ENCODE measurements around the gene LAPTM4A. TPM values are rescaled to one million over a fixed set of nuclear protein-coding genes. Genes with fewer than 3 reads are reported as not detected.

The LAPTM4A gene
- total and polyA plus RNA-seq, 8 donors: 38.5 to 238 (median 92.4) TPM

DNA sequence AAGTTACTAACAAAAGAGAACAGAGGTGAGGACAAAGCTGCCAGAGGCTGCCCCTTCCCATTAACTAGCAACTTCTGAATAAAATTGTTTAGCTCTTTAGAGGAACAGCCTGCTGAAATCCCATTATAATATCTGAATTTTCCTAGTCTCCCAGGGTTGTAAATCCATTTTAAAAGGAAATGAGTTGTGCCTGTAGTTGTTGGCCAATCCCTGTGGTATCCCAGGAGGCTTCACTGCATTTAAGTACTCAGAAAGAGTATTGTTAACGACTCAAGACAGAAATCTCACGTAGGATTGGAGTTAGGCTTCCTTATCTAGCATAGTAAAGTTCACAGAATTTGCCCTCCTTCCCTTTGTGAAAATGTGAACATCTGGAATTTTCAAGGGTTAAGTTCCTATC is 8.9 kb downstream of the LAPTM4A start:
- Histone ChIP-seq H3K4me3 (no peak overlapping the region), H3K9me3 (no peaks in the 10 kb centered on the region), H3K36me3 (peaks cover 31 to 33% (median 33%) of the 10 kb centered on the region in 4 donors), H3K27ac (peak overlapping the region in 1 of 5 donors; percentile 2), H3K27me3 (no peaks in the 10 kb centered on the region), H3K4me1 (peaks cover 29 to 72% (median 51%) of the 10 kb centered on the region in 4 donors)
- intact Hi-C loops (cut with DNase I; ENCODE audit: low total_unique reads): no loop called here
- no peak for DNase-seq
- TF ChIP-seq EP300 (IDR thresholded peaks at IDR 0.05) (no peak), POLR2AphosphoS5 (IDR thresholded peaks at IDR 0.05) (no peak), POLR2A (IDR thresholded peaks at IDR 0.05) (no peak)
- TF ChIP-seq, protein P1, sequence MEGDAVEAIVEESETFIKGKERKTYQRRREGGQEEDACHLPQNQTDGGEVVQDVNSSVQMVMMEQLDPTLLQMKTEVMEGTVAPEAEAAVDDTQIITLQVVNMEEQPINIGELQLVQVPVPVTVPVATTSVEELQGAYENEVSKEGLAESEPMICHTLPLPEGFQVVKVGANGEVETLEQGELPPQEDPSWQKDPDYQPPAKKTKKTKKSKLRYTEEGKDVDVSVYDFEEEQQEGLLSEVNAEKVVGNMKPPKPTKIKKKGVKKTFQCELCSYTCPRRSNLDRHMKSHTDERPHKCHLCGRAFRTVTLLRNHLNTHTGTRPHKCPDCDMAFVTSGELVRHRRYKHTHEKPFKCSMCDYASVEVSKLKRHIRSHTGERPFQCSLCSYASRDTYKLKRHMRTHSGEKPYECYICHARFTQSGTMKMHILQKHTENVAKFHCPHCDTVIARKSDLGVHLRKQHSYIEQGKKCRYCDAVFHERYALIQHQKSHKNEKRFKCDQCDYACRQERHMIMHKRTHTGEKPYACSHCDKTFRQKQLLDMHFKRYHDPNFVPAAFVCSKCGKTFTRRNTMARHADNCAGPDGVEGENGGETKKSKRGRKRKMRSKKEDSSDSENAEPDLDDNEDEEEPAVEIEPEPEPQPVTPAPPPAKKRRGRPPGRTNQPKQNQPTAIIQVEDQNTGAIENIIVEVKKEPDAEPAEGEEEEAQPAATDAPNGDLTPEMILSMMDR (IDR thresholded peaks at IDR 0.05): no peak
- 12 to 21% (median 16%) methylated on average over 2 of the region's 2 CpGs for WGBS, 5 donors

DNA sequence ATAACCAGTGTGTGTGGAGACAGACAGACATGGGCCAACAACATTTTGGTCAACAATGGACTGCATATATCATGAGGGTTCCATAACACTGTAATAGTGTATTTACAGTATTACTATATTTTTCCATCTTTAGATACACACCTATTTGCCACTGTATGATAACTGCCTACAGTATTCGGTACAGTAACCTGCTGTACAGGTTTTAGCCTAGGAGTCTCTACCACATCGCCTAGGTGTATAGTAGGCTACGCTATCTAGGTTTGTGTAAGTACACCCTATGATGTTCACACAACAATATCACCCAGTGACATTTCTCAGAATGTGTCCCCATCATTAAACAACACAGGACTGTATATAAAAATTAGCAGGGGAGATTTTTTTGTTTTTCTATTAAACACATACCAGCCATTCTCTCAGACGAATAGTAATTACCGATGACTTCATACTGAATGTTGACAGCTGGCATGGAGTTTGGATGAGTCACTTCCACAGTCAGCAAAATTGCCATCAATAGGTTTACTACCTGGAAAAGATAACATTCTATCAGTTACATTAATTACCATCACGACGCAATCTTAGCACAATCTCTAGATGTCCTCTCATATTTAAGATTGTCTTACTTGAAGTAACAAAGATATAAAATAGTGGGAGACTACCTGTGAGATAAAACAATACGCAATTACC is 10.8 kb downstream of the LAPTM4A start:
- Histone ChIP-seq H3K36me3 (peaks cover 41 to 52% (median 52%) of the 10 kb centered on the region in 4 donors), H3K4me3 (no peak overlapping the region), H3K9me3 (no peaks in the 10 kb centered on the region), H3K27me3 (no peaks in the 10 kb centered on the region), H3K4me1 (peaks cover 32 to 64% (median 51%) of the 10 kb centered on the region in 4 donors), H3K27ac (no peak overlapping the region)
- TF ChIP-seq EP300 (IDR thresholded peaks at IDR 0.05) (no peak), POLR2AphosphoS5 (IDR thresholded peaks at IDR 0.05) (no peak), POLR2A (IDR thresholded peaks at IDR 0.05) (no peak)
- TF ChIP-seq, protein P1 (IDR thresholded peaks at IDR 0.05): no peak
- 66 to 73% (median 67%) methylated on average over 8 of the region's 8 CpGs for WGBS, 5 donors
- no peak for DNase-seq
- intact Hi-C loops (cut with DNase I; ENCODE audit: low total_unique reads): no loop called here

DNA sequence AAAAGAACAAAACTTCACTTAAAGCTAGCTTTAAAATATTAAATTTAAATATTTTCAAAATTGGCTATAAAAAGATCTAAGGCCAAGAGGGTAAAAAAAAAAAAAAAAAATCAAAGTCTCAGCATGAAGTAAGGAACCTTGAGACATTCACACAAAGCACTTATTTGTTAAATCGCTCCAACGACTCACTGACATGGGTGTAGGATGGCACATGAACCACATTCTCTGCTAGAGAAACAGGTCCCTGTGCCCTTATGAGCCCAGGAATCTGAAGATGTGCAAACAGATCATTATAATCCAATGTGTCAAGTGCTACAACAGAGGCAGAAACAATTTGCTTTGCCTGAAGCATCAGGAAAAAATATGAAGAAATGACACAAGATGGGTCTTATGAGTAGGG is 13.8 kb downstream of the LAPTM4A start:
- peaks cover 60 to 82% (median 82%) of the 10 kb centered on the region in 4 donors for H3K36me3 ChIP-seq
- 76 to 90% (median 80%) methylated on average over 2 of the region's 2 CpGs for WGBS, 5 donors
- TF ChIP-seq POLR2A (IDR thresholded peaks at IDR 0.05) (no peak), EP300 (IDR thresholded peaks at IDR 0.05) (no peak), POLR2AphosphoS5 (IDR thresholded peaks at IDR 0.05) (no peak)
- TF ChIP-seq, protein P1 (IDR thresholded peaks at IDR 0.05): no peak

DNA sequence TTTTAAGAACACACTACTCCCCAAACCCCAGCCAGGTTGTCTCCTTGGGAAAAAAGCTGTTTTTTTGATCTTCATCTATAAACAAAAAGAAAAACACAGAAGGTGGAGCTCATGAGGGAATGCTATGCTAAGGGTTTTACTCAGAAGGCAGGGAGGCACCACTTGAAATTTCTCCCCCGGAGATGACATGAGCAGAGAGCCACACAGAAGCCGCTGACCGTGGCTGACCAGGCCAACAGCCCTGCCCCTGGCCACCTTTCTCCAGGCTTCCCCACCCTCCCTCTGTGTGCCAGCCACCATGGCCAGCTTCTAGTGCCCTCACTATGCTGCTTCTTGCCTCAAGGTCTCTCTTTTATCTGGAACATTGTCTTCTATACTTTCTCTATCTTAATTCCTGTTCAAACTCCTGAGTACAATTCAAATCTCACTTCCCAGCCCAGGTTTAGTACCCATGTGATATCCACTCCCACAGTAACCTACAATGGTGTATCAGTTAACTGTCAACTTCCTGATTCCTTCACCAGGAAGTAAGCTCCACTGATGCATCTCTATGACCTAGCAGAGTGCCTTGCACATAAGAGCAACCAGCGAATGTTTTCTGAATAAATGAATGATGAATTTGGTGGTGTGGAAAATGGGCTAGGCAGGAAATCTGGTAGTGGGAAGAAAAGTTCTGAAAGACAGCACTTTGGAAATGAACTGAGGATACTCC is 15.3 kb downstream of the LAPTM4A start:
- WGBS, 5 donors: 63 to 90% (median 77%) methylated on average over 4 of the region's 4 CpGs
- H3K9me3 ChIP-seq: no peaks in the 10 kb centered on the region
- no peaks in the 10 kb centered on the region for H3K27me3 ChIP-seq
- H3K27ac ChIP-seq: peak overlapping the region in 2 of 5 donors; percentile 16 to 17
- TF ChIP-seq EP300 (IDR thresholded peaks at IDR 0.05) (no peak), POLR2AphosphoS5 (IDR thresholded peaks at IDR 0.05) (peak in 1 of 3 donors; percentile 20)
- H3K4me3 ChIP-seq: no peak overlapping the region
- DNase-seq: no peak
- intact Hi-C loops (cut with DNase I; ENCODE audit: low total_unique reads): no loop called here
- H3K36me3 ChIP-seq: peaks cover 69 to 97% (median 97%) of the 10 kb centered on the region in 4 donors
- H3K4me1 ChIP-seq: peaks cover 0 to 26% (median 19%) of the 10 kb centered on the region in 4 donors

More for the DNA sequence above, 13.8 kb downstream of the LAPTM4A start:
- H3K4me3 ChIP-seq: no peak overlapping the region
- DNase-seq: no peak
- intact Hi-C loops (cut with DNase I; ENCODE audit: low total_unique reads): no loop called here
- H3K27ac ChIP-seq: no peak overlapping the region
- peaks cover 6 to 41% (median 32%) of the 10 kb centered on the region in 4 donors for H3K4me1 ChIP-seq
- H3K27me3 ChIP-seq: no peaks in the 10 kb centered on the region
- H3K9me3 ChIP-seq: no peaks in the 10 kb centered on the region

All from stomach (tissue), 9 donors.